HG02642 (cell line): ENCODE results near the gene DISP3.
"Not testable (repeated sequence)": the region's sequence is repeated elsewhere in the genome, so short reads cannot be mapped to it uniquely, and the experiment has no call there.

Source experiments
- ATAC-seq: cut with Tn5 transposase; IDR thresholded peaks from one replicate; pipeline ENCODE4 v1.9.1; 2021; ENCODE audit warnings: mild to moderate bottlenecking; ENCODE audit not compliant: unreplicated experiment, poor library complexity

Gene DISP3

DNA sequence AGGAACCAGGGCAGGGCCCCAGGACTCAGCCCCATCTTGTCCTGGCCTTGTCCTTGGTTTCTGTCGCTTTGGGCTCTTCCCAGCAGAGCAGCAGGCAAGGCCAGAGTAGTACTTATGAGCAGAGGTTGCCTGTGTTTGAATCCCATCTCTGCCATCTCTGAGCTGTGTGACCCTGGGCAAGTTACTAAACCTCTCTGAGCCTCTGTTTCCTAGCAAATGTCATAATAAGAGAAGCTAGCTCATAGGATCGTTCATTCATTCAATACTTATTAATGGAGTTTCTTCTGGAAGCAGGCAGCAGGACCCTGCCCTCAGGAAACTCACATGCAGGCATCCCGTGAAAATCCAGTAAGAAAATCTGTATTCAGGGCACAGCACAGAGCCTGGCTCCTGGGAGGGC is 91.0 kb downstream of the DISP3 start:
- no peak for ATAC-seq

DNA sequence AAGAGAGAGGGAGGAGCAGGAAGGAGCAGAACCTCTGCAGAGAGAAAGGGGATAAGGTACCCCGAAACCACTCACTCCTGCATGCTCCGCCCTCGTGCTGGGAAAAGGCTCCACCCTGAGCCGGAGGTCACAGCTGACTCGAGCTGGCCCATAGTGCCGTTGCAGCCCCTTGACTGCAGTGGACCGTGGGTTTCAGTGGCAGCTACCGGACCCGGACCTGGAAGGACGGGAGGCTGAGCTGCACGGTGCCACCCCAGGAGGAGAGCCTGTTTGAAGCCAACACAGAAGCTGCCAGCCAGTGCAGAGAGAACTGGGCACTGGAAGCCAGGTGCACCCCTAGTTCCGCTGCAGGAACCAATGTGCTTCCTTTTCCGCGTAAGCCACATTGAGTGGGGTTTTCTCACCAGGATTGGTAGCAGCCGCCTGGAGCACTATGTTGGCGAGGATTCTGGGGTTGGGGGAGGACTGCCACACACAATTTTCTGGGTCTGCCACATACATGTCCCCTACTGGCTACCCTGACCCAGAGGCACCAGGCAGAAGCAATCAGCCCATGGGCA is 91.9 kb downstream of the DISP3 start:
- ATAC-seq: no peak

DNA sequence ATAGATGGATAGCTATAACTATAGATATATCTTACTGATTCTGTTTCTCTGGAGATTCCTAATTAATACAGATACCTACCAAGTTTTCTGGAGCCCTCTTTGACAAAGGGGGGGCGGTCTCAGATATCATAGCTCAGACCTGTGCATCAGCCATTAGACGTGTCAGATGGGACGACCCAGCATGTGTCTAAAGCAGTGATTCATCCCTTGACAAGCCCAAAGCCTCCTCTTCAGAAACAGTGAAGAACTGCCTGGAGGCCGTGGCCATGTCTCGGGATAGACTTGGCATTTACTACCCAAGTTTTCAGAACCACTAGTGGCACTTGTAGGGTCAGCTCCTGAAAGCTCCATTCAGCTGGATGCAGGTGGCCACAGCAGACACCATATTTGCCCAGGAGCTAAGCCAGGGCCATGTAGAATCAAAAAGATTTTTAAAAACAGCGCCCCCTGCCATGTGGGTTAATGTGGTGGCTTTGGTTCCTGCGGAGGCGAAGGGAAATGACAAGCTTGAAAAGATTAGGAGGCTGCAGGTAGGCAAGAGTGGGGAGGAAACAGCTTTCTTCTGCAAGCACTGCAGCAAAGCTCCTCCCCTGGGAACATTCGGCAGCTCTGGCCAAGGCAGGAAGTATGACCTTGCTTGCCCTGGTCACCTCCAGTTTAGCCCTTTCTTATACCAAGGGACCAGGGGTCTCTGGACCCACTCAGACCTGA is 93.1 kb downstream of the DISP3 start:
- ATAC-seq: no peak

DNA sequence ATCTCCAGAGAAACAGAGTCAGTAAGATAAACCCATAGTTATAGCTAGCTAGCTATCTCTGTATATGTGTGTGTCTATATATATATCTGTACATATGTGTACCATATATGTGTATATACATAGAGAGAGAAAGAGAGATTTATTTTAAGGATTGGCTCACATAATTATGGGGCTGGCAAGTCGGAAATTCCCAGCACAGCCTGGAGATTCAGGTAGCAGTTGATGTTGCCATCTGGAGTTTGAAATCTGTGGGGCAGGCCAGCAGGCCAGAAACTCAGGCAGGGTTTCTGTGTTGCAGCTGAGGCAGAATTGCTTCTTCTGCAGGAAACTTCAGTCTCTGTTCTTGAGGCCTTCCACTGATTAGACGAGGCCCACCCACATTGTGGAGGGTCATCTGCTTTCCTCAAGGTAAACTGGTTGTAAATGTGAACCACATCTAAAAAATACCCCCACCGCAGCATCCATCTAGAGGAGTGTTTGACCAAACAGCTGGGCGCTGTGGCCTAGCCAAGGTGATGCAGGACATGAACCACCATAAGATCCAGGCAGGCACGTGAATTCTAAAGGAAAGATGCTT is 94.2 kb downstream of the DISP3 start:
- no peak for ATAC-seq

DNA sequence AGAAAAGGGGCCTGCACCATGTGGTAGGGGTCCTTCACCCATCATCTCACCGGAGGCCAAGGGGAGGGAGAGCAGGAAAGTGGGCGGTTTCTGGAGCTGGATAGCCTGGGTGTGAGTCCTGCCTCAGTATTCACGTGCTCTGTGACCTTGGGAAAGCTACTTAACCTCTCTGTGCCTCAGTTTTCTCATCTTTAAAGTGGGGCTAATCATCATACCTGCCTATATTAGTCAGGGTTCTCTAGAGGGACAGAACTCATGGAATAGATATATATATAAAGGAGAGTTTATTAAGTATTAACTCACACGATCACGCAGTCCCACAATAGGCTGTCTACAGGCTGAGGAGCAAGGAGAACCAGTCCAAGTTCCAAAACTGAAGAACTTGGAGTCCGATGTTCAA is 96.6 kb downstream of the DISP3 start:
- no peak for ATAC-seq

DNA sequence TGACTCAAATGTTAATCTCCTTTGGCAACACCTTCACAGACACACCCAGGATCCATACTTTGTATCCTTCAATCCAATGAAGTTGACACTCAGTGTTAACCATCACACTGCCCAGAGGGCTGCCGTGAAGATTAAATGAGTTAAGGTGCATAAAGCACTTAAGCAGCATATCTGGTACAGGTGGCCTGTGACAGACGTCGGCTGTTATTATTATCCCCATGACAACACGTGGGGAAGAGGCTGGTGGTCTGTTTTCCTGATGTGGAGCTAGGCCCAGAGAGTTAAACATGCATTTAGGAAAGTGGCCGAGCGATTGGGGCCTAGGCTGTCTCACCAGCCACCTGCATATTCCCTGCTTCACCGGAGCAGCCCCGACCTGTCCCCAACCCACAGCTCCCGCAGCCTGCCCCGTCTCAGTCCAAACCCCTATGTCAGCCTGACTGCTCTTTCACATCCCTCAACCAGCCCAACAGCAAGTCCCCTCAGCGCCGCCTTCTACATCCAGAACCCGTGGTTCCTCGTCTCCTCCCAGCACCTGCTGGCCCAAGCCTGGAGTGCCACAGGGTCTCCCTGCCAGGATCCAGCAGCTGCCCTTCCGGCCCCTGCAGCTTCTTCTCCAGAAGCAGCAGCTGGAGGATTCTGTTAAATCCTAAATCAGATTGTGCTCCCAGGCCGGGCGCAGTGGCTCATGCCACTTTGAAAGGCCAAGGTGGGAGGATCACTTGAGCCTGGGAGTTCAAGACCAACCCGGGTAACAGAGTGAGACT is 97.3 kb downstream of the DISP3 start:
- ATAC-seq: no peak

DNA sequence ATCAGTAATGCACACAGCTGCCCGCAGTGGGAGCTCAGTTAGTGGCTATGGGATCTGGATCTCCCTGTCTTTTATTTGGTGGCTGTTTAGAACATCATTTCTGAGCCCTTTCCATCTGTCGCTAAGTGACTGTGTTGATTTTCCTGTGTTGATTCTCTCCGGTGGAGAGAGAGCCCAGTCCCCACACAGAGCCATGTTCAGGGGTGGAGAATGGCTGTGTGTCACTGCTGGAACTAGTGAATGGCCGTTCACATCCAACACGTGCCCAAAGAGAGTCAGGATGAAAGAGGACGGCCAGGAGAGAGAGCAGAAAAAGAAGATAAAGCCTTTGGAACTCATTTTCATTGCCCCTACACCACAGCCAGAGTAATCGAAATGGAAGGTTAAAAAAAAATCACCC is 99.0 kb downstream of the DISP3 start:
- no peak for ATAC-seq

DNA sequence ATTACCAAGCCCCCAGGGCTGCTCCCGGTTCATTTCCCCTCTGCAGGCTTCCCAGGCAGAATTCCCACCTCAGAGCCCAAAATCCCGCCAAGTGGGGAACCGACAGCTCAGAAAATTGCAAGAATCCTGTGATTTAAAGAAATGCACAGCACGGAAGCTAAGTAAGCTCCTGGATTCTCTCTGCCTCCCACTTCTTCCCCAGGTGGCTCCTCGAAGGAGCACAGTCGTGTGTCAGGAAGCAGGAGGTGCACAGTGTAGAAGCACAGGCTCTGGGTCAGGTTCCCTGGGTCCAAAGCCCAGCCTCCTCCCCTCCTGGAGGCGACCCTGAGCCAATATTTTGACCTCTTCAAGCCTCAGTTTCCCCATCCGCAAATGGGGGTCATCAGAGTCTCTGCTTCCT is 100.6 kb downstream of the DISP3 start:
- ATAC-seq: no peak

DNA sequence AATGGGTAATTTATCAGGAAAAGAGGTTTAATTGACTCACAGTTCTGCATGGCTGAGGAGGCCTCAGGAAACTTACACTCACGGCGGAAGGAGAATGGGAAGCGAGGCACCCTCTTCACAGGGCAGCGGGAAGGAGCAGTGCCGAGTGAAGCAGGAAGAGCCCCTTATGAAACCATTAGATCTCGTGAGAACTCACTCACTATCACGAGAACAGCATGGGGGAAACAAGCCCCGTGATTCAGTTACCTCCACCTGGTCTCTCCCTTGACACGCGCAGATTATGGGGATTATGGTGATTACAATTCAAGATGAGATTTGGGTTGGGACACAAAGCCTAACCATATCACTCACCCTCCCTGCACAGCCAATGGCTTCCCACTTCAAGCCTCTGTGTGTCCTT is 101.1 kb downstream of the DISP3 start:
- not testable (repeated sequence) for ATAC-seq

DNA sequence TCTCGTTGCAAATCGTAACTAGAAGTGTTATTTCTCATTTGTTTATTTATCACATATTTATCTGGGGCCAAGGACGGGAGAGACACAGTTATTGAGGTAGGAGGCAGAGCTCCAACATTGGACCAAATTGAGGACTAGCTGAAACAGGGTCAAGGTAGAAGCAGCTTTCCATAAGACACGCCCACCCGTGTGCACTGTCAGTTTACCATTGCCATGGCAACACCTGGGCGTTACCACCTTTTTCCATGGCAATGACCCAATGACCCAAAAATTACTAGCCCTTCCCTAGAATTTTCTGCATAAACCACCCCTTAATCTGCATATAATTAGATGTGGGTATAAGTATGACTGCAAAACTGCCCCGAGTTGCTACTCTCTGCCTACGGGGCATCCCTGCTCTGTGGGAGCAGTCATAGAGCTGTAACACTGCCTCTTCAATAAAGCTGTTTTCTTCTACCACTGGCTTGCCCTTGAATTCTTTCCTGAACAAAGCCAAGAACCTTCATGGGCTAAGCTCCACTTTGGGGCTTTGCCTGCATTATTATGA is 102.6 kb downstream of the DISP3 start:
- no peak for ATAC-seq

DNA sequence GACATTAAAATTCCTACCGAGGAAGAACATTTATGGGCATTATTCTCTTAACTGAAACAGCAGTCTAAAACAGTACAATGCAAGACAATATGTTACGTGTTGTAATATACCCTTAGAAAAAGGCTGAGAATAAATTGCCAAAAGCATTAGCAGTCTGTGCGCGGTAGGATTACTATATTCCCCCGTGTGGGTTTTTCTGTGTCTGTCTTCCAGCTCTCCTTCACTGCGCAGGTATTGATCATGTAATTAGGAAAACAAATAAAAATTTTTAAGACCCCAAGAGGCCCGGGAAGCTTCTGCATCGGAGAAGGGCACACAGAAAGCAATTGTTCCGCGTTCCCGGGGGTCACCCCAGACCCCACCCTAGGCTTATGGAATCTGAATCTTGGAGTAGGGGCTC is 106.4 kb downstream of the DISP3 start:
- no peak for ATAC-seq
